Type B pancreatic cell (in vitro differentiated cells): ENCODE data around the gene ENOX1. TPM values are rescaled to one million over a fixed set of nuclear protein-coding genes. Genes with fewer than 3 reads are reported as not detected.

Experiments used
- DNase-seq: peaks from one replicate; pipeline ENCODE4 v3.0.0; 2021; ENCODE audit warnings: mixed read lengths; ENCODE audit not compliant: unreplicated experiment; ENCODE audit errors: extremely low spot score
- H3K27ac Mint-ChIP-seq: 2 replicates; pipeline ENCODE4 v1.8.0; 2021; ENCODE audit warnings: mild to moderate bottlenecking, mixed read lengths
- H3K27me3 Mint-ChIP-seq: 2 replicates; pipeline ENCODE4 v1.8.0; 2021; ENCODE audit warnings: mixed read lengths
- H3K36me3 Mint-ChIP-seq: 2 replicates; pipeline ENCODE4 v1.8.0; 2021; ENCODE audit warnings: mixed read lengths
- H3K4me1 Mint-ChIP-seq: one replicate; pipeline ENCODE4 v1.8.0; 2021; ENCODE audit warnings: mixed read lengths; ENCODE audit not compliant: unreplicated experiment
- H3K4me3 Mint-ChIP-seq: 2 replicates; pipeline ENCODE4 v1.8.0; 2021; ENCODE audit warnings: mild to moderate bottlenecking, mixed read lengths
- H3K9me3 Mint-ChIP-seq: 2 replicates; pipeline ENCODE4 v1.8.0; 2021; ENCODE audit warnings: mixed read lengths
- CTCF ChIP-seq: fragments of 200-600 bp; sonication (generic); conservative IDR thresholded peaks from 2 replicates; pipeline ENCODE4 v1.5.0; 2021; ENCODE audit warnings: antibody characterized with exemption, mild to moderate bottlenecking
- total RNA-seq: library from RNA; stranded (reverse); gene quantifications from 2 replicates; pipeline ENCODE4 v1.2.1, GENCODE V29; 2021; ENCODE audit warnings: low replicate concordance

Gene ENOX1
- total RNA-seq, 1 donor from 2014 or later, result 7.5 TPM

- DNase-seq, result no peak
- Mint-ChIP-seq H3K36me3 (no peaks in the 10 kb centered on the region), H3K9me3 (no peaks in the 10 kb centered on the region), H3K4me3 (no peak overlapping the region), H3K27me3 (no peaks in the 10 kb centered on the region), H3K4me1 (peaks cover 21% of the 10 kb centered on the region), H3K27ac (no peak overlapping the region)
- TF ChIP-seq CTCF, result no peak
Measured at GRCh38 chr13:43761616-43762315, 25.0 kb downstream of the ENOX1 start.

GRCh38 chr13:43760257-43760656 lies 26.5 kb downstream of the ENOX1 start:
- no peak for TF ChIP-seq CTCF
- DNase-seq, result no peak
- Mint-ChIP-seq H3K36me3 (no peaks in the 10 kb centered on the region), H3K9me3 (no peaks in the 10 kb centered on the region), H3K4me1 (peaks cover 18% of the 10 kb centered on the region), H3K4me3 (no peak overlapping the region), H3K27me3 (no peaks in the 10 kb centered on the region), H3K27ac (no peak overlapping the region)

DNA sequence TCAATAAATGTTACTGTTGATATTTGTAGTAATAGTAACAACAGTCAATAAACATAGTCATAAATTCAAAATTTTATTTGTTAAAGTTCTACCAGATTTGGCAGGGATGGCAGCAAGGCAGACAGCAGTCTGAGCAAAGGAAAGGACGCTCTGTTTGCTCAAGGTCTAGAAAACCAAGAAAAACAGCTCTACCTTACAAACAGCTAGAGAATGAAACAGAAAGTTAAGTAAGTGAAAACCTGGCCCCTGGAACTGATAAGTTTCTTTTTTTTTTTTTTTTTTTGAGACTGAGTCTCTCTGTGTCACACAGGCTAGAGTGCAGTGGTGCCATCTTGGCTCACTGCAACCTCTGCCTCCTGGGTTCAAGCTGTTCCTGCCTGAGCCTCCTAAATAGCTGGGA lies 27.9 kb downstream of the ENOX1 start:
- Mint-ChIP-seq H3K27me3 (no peaks in the 10 kb centered on the region), H3K27ac (no peak overlapping the region), H3K4me1 (peaks cover 4% of the 10 kb centered on the region), H3K4me3 (no peak overlapping the region), H3K36me3 (no peaks in the 10 kb centered on the region), H3K9me3 (no peaks in the 10 kb centered on the region)
- no peak for TF ChIP-seq CTCF
- no peak for DNase-seq

GRCh38 chr13:43757266-43757665 lies 29.5 kb downstream of the ENOX1 start:
- H3K4me1 Mint-ChIP-seq, result no peaks in the 10 kb centered on the region
- no peaks in the 10 kb centered on the region for H3K27me3 Mint-ChIP-seq
- no peak overlapping the region for H3K27ac Mint-ChIP-seq
- no peak for DNase-seq
- no peaks in the 10 kb centered on the region for H3K36me3 Mint-ChIP-seq
- no peak for TF ChIP-seq CTCF
- no peak overlapping the region for H3K4me3 Mint-ChIP-seq
- H3K9me3 Mint-ChIP-seq, result no peaks in the 10 kb centered on the region

DNA sequence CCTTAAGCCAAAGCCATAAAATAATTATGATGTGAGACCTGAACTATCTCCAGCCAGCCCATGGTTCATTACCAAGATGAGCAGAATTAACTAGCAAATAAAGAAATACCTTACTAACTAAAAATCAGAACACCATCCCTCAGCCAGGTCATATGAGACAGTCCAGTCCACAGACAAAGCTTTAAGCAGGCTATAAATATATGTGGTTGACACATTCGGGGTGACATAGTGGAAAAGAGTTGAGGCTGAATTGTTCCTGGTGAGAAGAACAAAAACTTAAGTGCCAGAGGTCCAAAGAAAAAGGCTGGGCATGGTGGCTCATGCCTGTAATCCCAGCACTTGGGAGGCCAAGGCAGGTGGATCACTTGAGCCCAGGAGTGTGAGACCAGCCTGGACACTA lies 30.9 kb downstream of the ENOX1 start:
- no peak overlapping the region for H3K4me3 Mint-ChIP-seq

More for the DNA sequence above, 30.9 kb downstream of the ENOX1 start:
- H3K9me3 Mint-ChIP-seq, result no peaks in the 10 kb centered on the region
- no peak for TF ChIP-seq CTCF
- H3K4me1 Mint-ChIP-seq, result no peaks in the 10 kb centered on the region
- H3K27ac Mint-ChIP-seq, result no peak overlapping the region
- H3K36me3 Mint-ChIP-seq, result no peaks in the 10 kb centered on the region
- H3K27me3 Mint-ChIP-seq, result no peaks in the 10 kb centered on the region
- no peak for DNase-seq
